CD4-positive, alpha-beta T cell (primary cell): ENCODE measurements around the gene UNKL. TPM values are rescaled to one million over a fixed set of nuclear protein-coding genes. Genes with fewer than 3 reads are reported as not detected.

Source experiments
- ATAC-seq: fragments of 200-7000 bp; cut with Tn5 transposase; one replicate; pipeline ENCODE4 v1.10.0; 2022; ENCODE audit warnings: mild to moderate bottlenecking; ENCODE audit not compliant: poor library complexity
- CTCF ChIA-PET: fragments of 350-600 bp; sonication (Branson Sonifier 250); formaldehyde crosslinking; loops from one replicate; lab custom pipeline; 2021; ENCODE audit warnings: antibody characterized with exemption, inconsistent platforms; lab: Charles Lee
- POLR2A ChIA-PET: fragments of 350-600 bp; sonication (Branson Sonifier 250); formaldehyde crosslinking; loops from one replicate; lab custom pipeline; 2021; ENCODE audit warnings: antibody characterized with exemption, inconsistent platforms; lab: Charles Lee
- DNase-seq, 14 experiments: peaks; one replicate each; pipeline ENCODE4 v3.0.0-alpha.2; 2013 to 2020; ENCODE audit warnings: mixed read lengths in 2 of 14
- H3K27ac ChIP-seq, 2 donors: one replicate each; pipeline versions ENCODE4 v1.5.1 to v1.7.0; 2013; ENCODE audit warnings: low read length in 2 of 2, low read depth in 1 of 2, mild to moderate bottlenecking in 1 of 2
- H3K27me3 ChIP-seq, 2 experiments: 1 replicate in 1 of 2; 2 replicates in 1 of 2; pipeline versions ENCODE4 v1.6.1 to v1.7.0; 2013; ENCODE audit warnings: low read length in 2 of 2, control low read depth in 1 of 2, mild to moderate bottlenecking in 1 of 2, moderate library complexity in 1 of 2; ENCODE audit not compliant: insufficient read depth in 2 of 2, control insufficient read depth in 1 of 2
- H3K36me3 ChIP-seq: one replicate; pipeline ENCODE4 v1.6.1; 2013; ENCODE audit warnings: low read length, control low read depth; ENCODE audit not compliant: insufficient read depth
- H3K4me1 ChIP-seq: one replicate; pipeline ENCODE4 v1.6.1; 2013; ENCODE audit warnings: low read length, control low read depth; ENCODE audit not compliant: insufficient read depth
- H3K4me3 ChIP-seq: one replicate; pipeline ENCODE4 v1.5.1; 2013; ENCODE audit warnings: mild to moderate bottlenecking, low read length, moderate library complexity
- H3K9me3 ChIP-seq, 2 experiments: 1 replicate in 1 of 2; 2 replicates in 1 of 2; pipeline versions ENCODE4 v1.6.1 to v1.7.0; 2013; ENCODE audit warnings: low read length in 2 of 2, mild to moderate bottlenecking in 2 of 2, control low read depth in 1 of 2, moderate library complexity in 1 of 2; ENCODE audit not compliant: control insufficient read depth in 1 of 2, insufficient read depth in 1 of 2
- H3K27ac Mint-ChIP-seq: one replicate; pipeline ENCODE4 v1.8.0; 2020; ENCODE audit warnings: mixed read lengths
- H3K27me3 Mint-ChIP-seq: one replicate; pipeline ENCODE4 v1.8.0; 2021; ENCODE audit warnings: mixed read lengths
- H3K36me3 Mint-ChIP-seq: one replicate; pipeline ENCODE4 v1.8.0; 2021; ENCODE audit warnings: low read depth, mixed read lengths
- H3K4me1 Mint-ChIP-seq: one replicate; pipeline ENCODE4 v1.8.0; 2021; ENCODE audit warnings: low read depth, mixed read lengths
- H3K4me3 Mint-ChIP-seq: one replicate; pipeline ENCODE4 v1.8.0; 2020; ENCODE audit warnings: mild to moderate bottlenecking, mixed read lengths
- H3K9me3 Mint-ChIP-seq: one replicate; pipeline ENCODE4 v1.8.0; 2020; ENCODE audit warnings: mixed read lengths
- intact Hi-C, 2 experiments: fragments of 100-400 bp; cut with DNase I in 1 of 2; cut with micrococcal nuclease in 1 of 2; formaldehyde crosslinking; loops; one replicate each; pipeline versions ENCODE4 v1.15.1 to v1.9.0; 2023 to 2025; cut with DNase I, micrococcal nuclease
- total RNA-seq, 174 experiments: library from RNA in 2 of 174; stranded (reverse) in 2 of 174; gene quantifications; one replicate each; pipeline ENCODE4 v1.2.3 and lab custom pipeline; 2021 to 2026
- TF ChIP-seq, protein P1 (sequence below): fragments of 200-600 bp; IDR thresholded peaks from one replicate; pipeline ENCODE4 v1.8.0; 2022; ENCODE audit warnings: antibody characterized with exemption, mild to moderate bottlenecking

Gene UNKL
- total RNA-seq, 2 experiments from 2014 or later: 52.6 to 53.2 TPM

DNA sequence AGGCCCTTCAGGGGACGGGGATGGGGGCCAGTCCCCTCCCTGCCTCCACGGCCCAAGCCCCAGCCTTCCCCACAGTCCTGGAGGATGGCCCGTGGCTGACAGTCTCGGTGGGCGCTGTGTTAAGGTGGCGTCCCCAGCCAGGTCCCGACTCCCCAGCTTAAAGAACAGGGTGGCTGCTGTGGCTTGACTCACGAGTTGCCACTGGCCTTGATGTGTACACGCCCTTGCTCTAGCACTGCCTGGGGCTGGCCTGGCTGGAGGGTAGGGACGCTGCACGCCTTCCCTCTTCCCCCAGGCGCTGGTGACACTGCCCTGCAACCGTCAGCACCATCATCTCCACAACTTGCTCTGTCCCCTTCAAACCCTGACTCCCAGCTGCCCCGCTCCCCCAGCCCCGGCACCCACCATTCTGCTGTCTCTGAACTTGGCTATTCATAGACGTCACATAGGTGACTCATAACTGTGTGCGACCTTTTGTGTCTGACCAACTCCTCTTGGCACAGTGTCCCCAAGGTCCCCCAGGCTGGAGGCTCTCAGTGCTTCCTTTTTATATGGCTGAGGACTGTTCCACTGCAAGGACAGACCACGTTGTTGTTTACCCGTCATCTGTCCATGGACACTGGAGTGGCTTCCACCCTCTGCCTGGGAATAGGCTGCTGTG lies 56.5 kb downstream of the UNKL start:
- H3K36me3 ChIP-seq: peaks cover 24% of the 10 kb centered on the region
- Mint-ChIP-seq H3K36me3 (peaks cover 17% of the 10 kb centered on the region), H3K27ac (no peak overlapping the region), H3K9me3 (no peaks in the 10 kb centered on the region), H3K4me1 (peaks cover 12% of the 10 kb centered on the region), H3K4me3 (peak overlapping the region; percentile 25), H3K27me3 (no peaks in the 10 kb centered on the region)
- no peaks in the 10 kb centered on the region for H3K27me3 ChIP-seq
- no peak overlapping the region for H3K4me3 ChIP-seq
- CTCF ChIA-PET: no interaction called here
- DNase-seq (no peak), ATAC-seq (no peak)
- no peak overlapping the region for H3K27ac ChIP-seq
- TF ChIP-seq, protein P1, sequence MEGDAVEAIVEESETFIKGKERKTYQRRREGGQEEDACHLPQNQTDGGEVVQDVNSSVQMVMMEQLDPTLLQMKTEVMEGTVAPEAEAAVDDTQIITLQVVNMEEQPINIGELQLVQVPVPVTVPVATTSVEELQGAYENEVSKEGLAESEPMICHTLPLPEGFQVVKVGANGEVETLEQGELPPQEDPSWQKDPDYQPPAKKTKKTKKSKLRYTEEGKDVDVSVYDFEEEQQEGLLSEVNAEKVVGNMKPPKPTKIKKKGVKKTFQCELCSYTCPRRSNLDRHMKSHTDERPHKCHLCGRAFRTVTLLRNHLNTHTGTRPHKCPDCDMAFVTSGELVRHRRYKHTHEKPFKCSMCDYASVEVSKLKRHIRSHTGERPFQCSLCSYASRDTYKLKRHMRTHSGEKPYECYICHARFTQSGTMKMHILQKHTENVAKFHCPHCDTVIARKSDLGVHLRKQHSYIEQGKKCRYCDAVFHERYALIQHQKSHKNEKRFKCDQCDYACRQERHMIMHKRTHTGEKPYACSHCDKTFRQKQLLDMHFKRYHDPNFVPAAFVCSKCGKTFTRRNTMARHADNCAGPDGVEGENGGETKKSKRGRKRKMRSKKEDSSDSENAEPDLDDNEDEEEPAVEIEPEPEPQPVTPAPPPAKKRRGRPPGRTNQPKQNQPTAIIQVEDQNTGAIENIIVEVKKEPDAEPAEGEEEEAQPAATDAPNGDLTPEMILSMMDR: no peak
- POLR2A ChIA-PET: no interaction called here
- no peaks in the 10 kb centered on the region for H3K9me3 ChIP-seq
- intact Hi-C loops: no loop called here
- H3K4me1 ChIP-seq: peaks cover 21% of the 10 kb centered on the region

DNA sequence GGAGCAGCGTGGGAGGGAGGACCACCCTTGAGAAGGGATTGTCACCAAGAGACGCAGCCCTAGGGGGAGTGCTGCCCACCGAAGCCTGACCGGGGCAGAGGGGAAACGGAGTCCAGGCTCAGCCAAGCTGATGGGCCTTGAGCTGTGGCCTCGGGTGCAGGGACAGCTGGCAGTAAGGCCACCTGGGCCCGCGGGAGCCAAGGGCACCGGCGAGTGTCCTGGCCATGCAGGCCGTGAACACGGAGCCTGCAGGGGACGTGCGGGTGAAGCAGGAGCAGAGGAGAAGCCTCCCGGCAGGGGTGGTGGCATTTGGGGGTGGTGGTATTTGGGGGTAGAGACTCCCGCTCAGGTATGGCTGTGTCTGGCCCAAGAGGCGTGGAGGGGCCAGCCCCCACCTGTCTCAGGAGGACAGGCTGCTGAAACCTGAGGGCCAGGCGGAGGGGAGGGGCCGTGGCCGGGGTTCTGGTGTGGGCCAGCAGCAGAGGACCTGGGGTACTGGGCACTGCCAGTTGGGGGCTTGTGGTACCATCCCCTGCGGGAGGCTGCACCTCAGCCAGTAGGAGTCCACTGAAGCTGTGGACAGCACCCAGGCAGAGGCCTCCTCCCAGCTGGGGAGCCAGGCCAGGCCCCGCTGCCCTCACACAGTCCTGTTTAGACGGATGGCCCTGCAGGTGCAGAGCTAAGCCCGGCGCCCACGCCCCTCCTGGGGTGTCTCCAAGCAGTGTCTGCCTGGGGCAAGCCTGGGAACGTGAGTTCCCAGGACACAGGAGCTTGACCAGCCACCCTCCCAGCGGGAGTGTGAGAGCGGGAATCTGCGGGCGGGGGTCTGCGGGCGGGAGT lies 58.2 kb downstream of the UNKL start:
- ATAC-seq: no peak
- peaks cover 8% of the 10 kb centered on the region for H3K36me3 ChIP-seq
- Mint-ChIP-seq H3K36me3 (peaks cover 17% of the 10 kb centered on the region), H3K27me3 (no peaks in the 10 kb centered on the region), H3K27ac (no peak overlapping the region), H3K9me3 (no peaks in the 10 kb centered on the region), H3K4me3 (no peak overlapping the region), H3K4me1 (peaks cover 20% of the 10 kb centered on the region)
- intact Hi-C loops: no loop called here
- no peak overlapping the region for H3K27ac ChIP-seq
- no peaks in the 10 kb centered on the region for H3K27me3 ChIP-seq
- no peak overlapping the region for H3K4me3 ChIP-seq
- H3K9me3 ChIP-seq: no peaks in the 10 kb centered on the region
- DNase-seq: no peak
- TF ChIP-seq, protein P1: no peak
- POLR2A ChIA-PET: no interaction called here
- H3K4me1 ChIP-seq: peaks cover 35% of the 10 kb centered on the region
- CTCF ChIA-PET: no interaction called here

GRCh38 chr16:1355591-1355990 lies 58.9 kb downstream of the UNKL start:
- DNase-seq (no peak), ATAC-seq (no peak)
- intact Hi-C loops: no loop called here
- Mint-ChIP-seq H3K27me3 (no peaks in the 10 kb centered on the region), H3K4me1 (peaks cover 20% of the 10 kb centered on the region), H3K4me3 (no peak overlapping the region), H3K36me3 (peaks cover 17% of the 10 kb centered on the region), H3K9me3 (no peaks in the 10 kb centered on the region), H3K27ac (no peak overlapping the region)
- TF ChIP-seq, protein P1: no peak
- Histone ChIP-seq H3K27ac (no peak overlapping the region), H3K9me3 (no peaks in the 10 kb centered on the region), H3K4me1 (peaks cover 42% of the 10 kb centered on the region), H3K36me3 (peaks cover 2% of the 10 kb centered on the region), H3K27me3 (no peaks in the 10 kb centered on the region), H3K4me3 (no peak overlapping the region)
- CTCF ChIA-PET: no interaction called here
- POLR2A ChIA-PET: no interaction called here
